T-helper 2 cell treated with Interferon-gamma antibody and Interleukin-4, amounts not matched to agents 5 μg/mL and 100 μg/mL, for 36 hours (primary cell): ENCODE results near the gene SMARCC1.

Experiments used
- DNase-seq: peaks from one replicate; pipeline ENCODE4 v3.0.0; 2021; ENCODE audit warnings: low spot score
- H3K27ac Mint-ChIP-seq: one replicate; pipeline ENCODE4 v1.8.0; 2021; ENCODE audit warnings: mild to moderate bottlenecking, mixed read lengths
- H3K27me3 Mint-ChIP-seq: one replicate; pipeline ENCODE4 v1.8.0; 2021; ENCODE audit warnings: low read depth, mixed read lengths
- H3K36me3 Mint-ChIP-seq: one replicate; pipeline ENCODE4 v1.8.0; 2021; ENCODE audit warnings: low read depth, mixed read lengths
- H3K4me1 Mint-ChIP-seq: one replicate; pipeline ENCODE4 v1.8.0; 2021; ENCODE audit warnings: low read depth, mixed read lengths
- H3K4me3 Mint-ChIP-seq: one replicate; pipeline ENCODE4 v1.8.0; 2022; ENCODE audit warnings: mild to moderate bottlenecking, moderate library complexity, mixed read lengths
- H3K9me3 Mint-ChIP-seq: one replicate; pipeline ENCODE4 v1.8.0; 2021; ENCODE audit warnings: mixed read lengths

Gene SMARCC1

GRCh38 chr3:47622671-47623461, 158.8 kb downstream of the SMARCC1 start:
- Mint-ChIP-seq H3K9me3 (no peaks in the 10 kb centered on the region), H3K4me1 (peaks cover 3% of the 10 kb centered on the region), H3K36me3 (peaks cover 38% of the 10 kb centered on the region), H3K27me3 (no peaks in the 10 kb centered on the region), H3K27ac (peak overlapping the region; percentile 11), H3K4me3 (no peak overlapping the region)
- DNase-seq = no peak

DNA sequence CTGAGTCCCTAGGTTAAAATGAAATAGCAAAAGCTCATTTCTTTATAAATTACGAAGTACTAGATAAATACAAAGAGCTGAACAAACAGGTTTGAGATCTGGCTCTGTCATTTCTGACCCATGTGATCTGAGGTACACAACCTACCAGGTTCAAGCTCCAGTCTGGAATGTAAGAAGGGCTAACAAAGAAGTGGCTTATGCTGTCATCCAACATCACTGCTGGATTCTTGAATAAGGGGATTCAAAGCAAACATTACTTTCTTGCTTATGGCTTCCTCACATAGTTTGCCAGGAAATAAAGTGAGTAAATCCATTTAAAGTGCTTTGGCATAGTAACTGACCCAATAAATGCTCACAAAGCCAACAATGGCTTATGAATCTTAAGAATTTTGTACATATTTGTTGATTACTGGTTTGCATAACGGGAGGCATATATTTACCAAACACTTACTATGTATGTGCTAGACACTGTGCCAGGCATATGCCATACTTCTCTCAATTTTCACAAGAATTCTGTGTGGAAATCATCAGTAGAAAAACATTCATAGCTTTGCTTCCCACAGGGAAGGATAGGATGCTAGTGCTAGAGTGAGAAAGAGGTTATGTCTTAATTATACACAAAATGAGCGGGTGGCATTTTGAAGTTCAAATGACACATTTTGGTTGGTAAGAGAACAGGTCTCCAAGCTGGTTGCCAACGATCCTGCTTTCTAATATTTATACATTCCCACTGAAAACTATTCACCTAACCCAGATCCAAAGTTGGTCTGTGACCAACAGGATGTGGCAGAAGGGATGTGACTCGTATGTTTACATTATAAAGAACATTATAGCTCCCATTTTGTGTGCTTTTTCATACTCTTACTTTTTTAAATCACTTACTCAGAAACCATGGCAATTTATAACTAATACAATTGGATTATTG, 164.3 kb downstream of the SMARCC1 start:
- H3K27me3 Mint-ChIP-seq = no peaks in the 10 kb centered on the region

DNA sequence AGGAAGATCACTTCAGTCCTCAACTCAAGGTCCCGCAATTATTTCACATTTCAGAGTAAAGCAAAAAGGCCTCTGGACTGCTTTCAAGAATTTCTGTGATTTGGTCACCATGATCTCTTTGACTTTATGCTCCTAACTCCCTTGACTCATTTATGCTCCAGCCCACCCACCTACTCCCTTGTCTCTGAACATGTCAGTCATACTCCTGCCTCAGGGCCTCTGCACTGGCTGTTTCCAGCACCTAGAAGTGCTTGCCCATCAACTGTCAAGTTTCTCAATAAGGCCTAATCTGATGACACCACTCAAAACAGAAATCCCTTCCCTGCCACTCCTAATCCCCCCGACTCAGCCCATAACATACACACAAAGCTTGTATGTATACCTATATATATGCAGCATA, 166.9 kb downstream of the SMARCC1 start:
- no peaks in the 10 kb centered on the region for H3K9me3 Mint-ChIP-seq
- no peaks in the 10 kb centered on the region for H3K27me3 Mint-ChIP-seq
- H3K4me1 Mint-ChIP-seq = peaks cover 1% of the 10 kb centered on the region
- H3K27ac Mint-ChIP-seq = no peak overlapping the region
- peaks cover 31% of the 10 kb centered on the region for H3K36me3 Mint-ChIP-seq
- no peak overlapping the region for H3K4me3 Mint-ChIP-seq
- DNase-seq = no peak

More for the DNA sequence above, 164.3 kb downstream of the SMARCC1 start:
- H3K4me1 Mint-ChIP-seq = no peaks in the 10 kb centered on the region
- no peak overlapping the region for H3K4me3 Mint-ChIP-seq
- H3K9me3 Mint-ChIP-seq = no peaks in the 10 kb centered on the region
- peaks cover 33% of the 10 kb centered on the region for H3K36me3 Mint-ChIP-seq
- no peak overlapping the region for H3K27ac Mint-ChIP-seq
- DNase-seq = no peak

- Mint-ChIP-seq H3K27ac (no peak overlapping the region), H3K27me3 (no peaks in the 10 kb centered on the region), H3K36me3 (peaks cover 29% of the 10 kb centered on the region), H3K4me3 (no peak overlapping the region), H3K4me1 (peaks cover 1% of the 10 kb centered on the region), H3K9me3 (no peaks in the 10 kb centered on the region)
- no peak for DNase-seq
Measured at GRCh38 chr3:47613722-47614121, 168.0 kb downstream of the SMARCC1 start.

GRCh38 chr3:47612879-47613278, 168.8 kb downstream of the SMARCC1 start:
- Mint-ChIP-seq H3K4me1 (peaks cover 1% of the 10 kb centered on the region), H3K36me3 (peaks cover 31% of the 10 kb centered on the region), H3K27ac (no peak overlapping the region), H3K9me3 (no peaks in the 10 kb centered on the region), H3K4me3 (no peak overlapping the region), H3K27me3 (no peaks in the 10 kb centered on the region)
- DNase-seq = no peak

- Mint-ChIP-seq H3K4me3 (no peak overlapping the region), H3K36me3 (peaks cover 31% of the 10 kb centered on the region), H3K27me3 (no peaks in the 10 kb centered on the region), H3K9me3 (no peaks in the 10 kb centered on the region), H3K4me1 (peaks cover 1% of the 10 kb centered on the region), H3K27ac (no peak overlapping the region)
- no peak for DNase-seq
Measured at GRCh38 chr3:47612178-47612577, 169.5 kb downstream of the SMARCC1 start.

- Mint-ChIP-seq H3K27me3 (no peaks in the 10 kb centered on the region), H3K9me3 (no peaks in the 10 kb centered on the region), H3K27ac (peak overlapping the region; percentile 44), H3K36me3 (peaks cover 31% of the 10 kb centered on the region), H3K4me1 (peaks cover 1% of the 10 kb centered on the region), H3K4me3 (no peak overlapping the region)
- DNase-seq = no peak
Measured at GRCh38 chr3:47611576-47611975, 170.1 kb downstream of the SMARCC1 start.

GRCh38 chr3:47610583-47610982, 171.1 kb downstream of the SMARCC1 start:
- Mint-ChIP-seq H3K9me3 (no peaks in the 10 kb centered on the region), H3K27ac (no peak overlapping the region), H3K36me3 (peaks cover 30% of the 10 kb centered on the region), H3K4me1 (peaks cover 1% of the 10 kb centered on the region), H3K4me3 (no peak overlapping the region), H3K27me3 (no peaks in the 10 kb centered on the region)
- DNase-seq = no peak

- Mint-ChIP-seq H3K4me1 (peaks cover 4% of the 10 kb centered on the region), H3K4me3 (no peak overlapping the region), H3K27me3 (no peaks in the 10 kb centered on the region), H3K9me3 (no peaks in the 10 kb centered on the region), H3K27ac (no peak overlapping the region), H3K36me3 (peaks cover 37% of the 10 kb centered on the region)
- DNase-seq = no peak
Measured at GRCh38 chr3:47607335-47607734, 174.4 kb downstream of the SMARCC1 start.

DNA sequence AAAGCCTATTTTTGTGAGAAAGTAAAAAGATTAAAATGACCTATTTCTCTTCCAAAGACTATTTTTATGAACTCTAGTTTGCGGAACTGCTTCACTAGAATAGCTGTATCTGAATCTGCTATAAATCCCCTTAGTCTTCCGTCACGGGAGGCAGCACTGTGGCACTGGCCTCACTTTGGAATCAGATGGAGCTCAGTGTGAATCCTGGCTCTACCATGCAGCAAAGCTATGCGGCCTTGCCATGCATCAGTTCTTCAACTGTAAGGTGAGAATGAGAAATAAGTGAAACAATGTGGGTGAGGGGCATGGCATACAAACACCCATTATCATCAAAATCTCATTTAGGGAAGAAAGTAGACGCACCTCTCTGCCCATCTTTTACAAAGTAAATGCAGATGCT, 175.5 kb downstream of the SMARCC1 start:
- DNase-seq = no peak
- Mint-ChIP-seq H3K4me3 (no peak overlapping the region), H3K9me3 (no peaks in the 10 kb centered on the region), H3K4me1 (peaks cover 2% of the 10 kb centered on the region), H3K27ac (no peak overlapping the region), H3K36me3 (peaks cover 32% of the 10 kb centered on the region), H3K27me3 (no peaks in the 10 kb centered on the region)

GRCh38 chr3:47605652-47606051, 176.0 kb downstream of the SMARCC1 start:
- Mint-ChIP-seq H3K9me3 (no peaks in the 10 kb centered on the region), H3K4me1 (peaks cover 2% of the 10 kb centered on the region), H3K36me3 (peaks cover 32% of the 10 kb centered on the region), H3K27me3 (no peaks in the 10 kb centered on the region), H3K4me3 (no peak overlapping the region), H3K27ac (no peak overlapping the region)
- DNase-seq = no peak

GRCh38 chr3:47604145-47604544, 177.5 kb downstream of the SMARCC1 start:
- no peaks in the 10 kb centered on the region for H3K9me3 Mint-ChIP-seq
- H3K36me3 Mint-ChIP-seq = peaks cover 20% of the 10 kb centered on the region
- no peak for DNase-seq
- H3K4me1 Mint-ChIP-seq = peaks cover 2% of the 10 kb centered on the region
- H3K27ac Mint-ChIP-seq = no peak overlapping the region
- no peak overlapping the region for H3K4me3 Mint-ChIP-seq
- H3K27me3 Mint-ChIP-seq = no peaks in the 10 kb centered on the region

- H3K4me3 Mint-ChIP-seq = no peak overlapping the region
- DNase-seq = no peak
- H3K9me3 Mint-ChIP-seq = no peaks in the 10 kb centered on the region
- H3K27me3 Mint-ChIP-seq = no peaks in the 10 kb centered on the region
- no peak overlapping the region for H3K27ac Mint-ChIP-seq
- peaks cover 15% of the 10 kb centered on the region for H3K36me3 Mint-ChIP-seq
- peaks cover 2% of the 10 kb centered on the region for H3K4me1 Mint-ChIP-seq
Measured at GRCh38 chr3:47603332-47603731, 178.4 kb downstream of the SMARCC1 start.

- H3K4me3 Mint-ChIP-seq = no peak overlapping the region
- DNase-seq = no peak
- peaks cover 2% of the 10 kb centered on the region for H3K4me1 Mint-ChIP-seq
- H3K36me3 Mint-ChIP-seq = peaks cover 17% of the 10 kb centered on the region
- no peak overlapping the region for H3K27ac Mint-ChIP-seq
- H3K9me3 Mint-ChIP-seq = no peaks in the 10 kb centered on the region
- H3K27me3 Mint-ChIP-seq = no peaks in the 10 kb centered on the region
Measured at GRCh38 chr3:47601281-47601680, 180.4 kb downstream of the SMARCC1 start.
